WERI-Rb-1 (cell line): ENCODE data around the gene YIPF6.
A peak's percentile ranks its signal among the peaks of the same experiment; 100 is the strongest.

Experiments
- DNase-seq: peaks from one replicate; pipeline ENCODE4 v3.0.0-alpha.2; 2020
- H3K27ac ChIP-seq: fragments of 250-450 bp; sonication (Bioruptor Pico); 2 replicates; pipeline ENCODE4 v1.5.1; 2020; ENCODE audit warnings: mild to moderate bottlenecking, moderate library complexity
- H3K27me3 ChIP-seq: fragments of 250-450 bp; sonication (Bioruptor Pico); 2 replicates; pipeline ENCODE4 v1.5.1; 2021; ENCODE audit warnings: mild to moderate bottlenecking, low read depth, moderate library complexity; ENCODE audit not compliant: insufficient read depth, severe bottlenecking
- H3K36me3 ChIP-seq: fragments of 250-450 bp; sonication (Bioruptor Pico); 2 replicates; pipeline ENCODE4 v1.5.1; 2020; ENCODE audit warnings: mild to moderate bottlenecking, moderate library complexity
- H3K4me3 ChIP-seq: 2 replicates; pipeline ENCODE4 v1.5.1; 2011; ENCODE audit warnings: low read depth, mild to moderate bottlenecking, control low read depth, low read length
- H3K9me3 ChIP-seq: fragments of 250-450 bp; sonication (Bioruptor Pico); 2 replicates; pipeline ENCODE4 v1.5.1; 2021; ENCODE audit warnings: mild to moderate bottlenecking, moderate library complexity; ENCODE audit not compliant: severe bottlenecking
- TF ChIP-seq, protein P1 (sequence below): IDR thresholded peaks from 2 replicates; pipeline ENCODE4 v1.5.1; 2011; ENCODE audit warnings: low read depth, mild to moderate bottlenecking, control low read depth, inconsistent platforms, low read length

The YIPF6 gene

DNA sequence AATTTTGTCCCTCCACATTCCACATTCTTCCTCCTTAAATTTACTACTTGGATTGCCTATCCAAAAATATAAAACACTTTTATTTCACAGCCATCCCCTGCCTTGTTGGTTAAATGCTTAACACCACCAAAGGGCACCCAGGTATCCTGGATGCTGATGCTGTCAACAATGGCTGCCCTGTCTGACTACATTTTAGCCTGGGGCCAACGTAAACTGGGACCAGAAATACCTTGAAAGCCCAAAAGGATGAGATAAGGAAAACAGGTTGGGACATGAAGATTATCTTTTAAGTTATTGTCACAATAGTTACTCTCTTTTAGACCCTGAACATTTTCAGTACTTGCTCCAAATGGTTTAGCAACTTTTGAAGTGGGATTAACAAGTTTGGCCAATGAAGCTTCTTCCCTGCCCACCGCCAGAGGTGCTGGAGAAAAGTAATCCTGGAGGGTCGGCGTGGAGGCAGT is 775 bp upstream of the YIPF6 start:
- no peak for DNase-seq
- Histone ChIP-seq H3K9me3 (no peaks in the 10 kb centered on the region), H3K36me3 (no peaks in the 10 kb centered on the region; the same call in none of the 2 replicates), H3K4me3 (peak overlapping the region; percentile 58), H3K27me3 (peaks cover 6% of the 10 kb centered on the region), H3K27ac (peak overlapping the region; percentile 93)
- TF ChIP-seq, protein P1, sequence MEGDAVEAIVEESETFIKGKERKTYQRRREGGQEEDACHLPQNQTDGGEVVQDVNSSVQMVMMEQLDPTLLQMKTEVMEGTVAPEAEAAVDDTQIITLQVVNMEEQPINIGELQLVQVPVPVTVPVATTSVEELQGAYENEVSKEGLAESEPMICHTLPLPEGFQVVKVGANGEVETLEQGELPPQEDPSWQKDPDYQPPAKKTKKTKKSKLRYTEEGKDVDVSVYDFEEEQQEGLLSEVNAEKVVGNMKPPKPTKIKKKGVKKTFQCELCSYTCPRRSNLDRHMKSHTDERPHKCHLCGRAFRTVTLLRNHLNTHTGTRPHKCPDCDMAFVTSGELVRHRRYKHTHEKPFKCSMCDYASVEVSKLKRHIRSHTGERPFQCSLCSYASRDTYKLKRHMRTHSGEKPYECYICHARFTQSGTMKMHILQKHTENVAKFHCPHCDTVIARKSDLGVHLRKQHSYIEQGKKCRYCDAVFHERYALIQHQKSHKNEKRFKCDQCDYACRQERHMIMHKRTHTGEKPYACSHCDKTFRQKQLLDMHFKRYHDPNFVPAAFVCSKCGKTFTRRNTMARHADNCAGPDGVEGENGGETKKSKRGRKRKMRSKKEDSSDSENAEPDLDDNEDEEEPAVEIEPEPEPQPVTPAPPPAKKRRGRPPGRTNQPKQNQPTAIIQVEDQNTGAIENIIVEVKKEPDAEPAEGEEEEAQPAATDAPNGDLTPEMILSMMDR = 0 out of 2 replicates have a peak, but pooled peaks have one; percentile 2

DNA sequence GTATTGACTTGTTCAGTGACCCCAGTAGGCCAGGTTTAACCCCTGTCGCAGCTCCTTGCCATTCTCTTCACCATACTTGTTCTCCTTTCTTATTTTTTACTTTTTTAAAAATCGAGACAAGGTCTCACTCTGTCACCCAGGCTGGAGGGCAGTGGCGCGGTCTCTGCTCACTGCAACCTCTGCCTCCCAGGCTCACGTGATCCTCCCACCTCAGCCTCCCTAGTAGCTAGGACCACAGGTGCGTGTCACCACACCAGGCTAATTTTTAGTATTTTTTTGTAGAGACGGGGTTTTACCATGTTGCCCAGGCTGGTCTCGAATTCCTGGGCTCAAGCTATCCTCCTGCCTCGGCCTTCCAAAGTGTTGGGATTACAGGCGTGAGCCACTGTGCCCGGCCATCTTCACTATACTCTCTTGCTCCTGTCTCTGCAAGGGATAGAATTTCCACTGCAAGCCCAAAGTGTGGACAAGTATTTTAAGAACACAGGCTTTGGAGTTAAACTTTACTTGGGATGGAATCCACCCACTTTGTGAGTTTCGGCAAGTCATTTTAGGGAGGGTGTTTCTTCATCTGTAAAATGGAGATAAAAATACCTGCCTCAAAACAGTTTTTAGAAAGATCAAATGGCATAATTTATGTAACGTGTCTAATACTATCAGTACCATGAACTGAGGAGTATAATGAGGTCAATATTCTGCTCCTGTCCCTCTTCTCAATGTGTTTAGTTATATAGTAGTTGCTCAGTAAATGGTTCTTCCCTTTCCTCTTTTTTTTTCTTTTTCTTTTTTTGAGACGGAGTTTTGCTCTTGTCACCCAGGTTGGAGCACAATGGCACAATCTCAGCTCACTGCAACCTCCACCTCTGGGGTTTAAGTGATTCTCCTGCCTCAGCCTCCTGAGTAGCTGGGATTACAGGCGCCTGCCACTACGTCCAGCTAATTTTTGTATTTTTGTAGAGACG is 973 bp downstream of the YIPF6 start:
- TF ChIP-seq, protein P1 = no peak
- no peak for DNase-seq
- H3K27ac ChIP-seq = peak overlapping the region; percentile 93

DNA sequence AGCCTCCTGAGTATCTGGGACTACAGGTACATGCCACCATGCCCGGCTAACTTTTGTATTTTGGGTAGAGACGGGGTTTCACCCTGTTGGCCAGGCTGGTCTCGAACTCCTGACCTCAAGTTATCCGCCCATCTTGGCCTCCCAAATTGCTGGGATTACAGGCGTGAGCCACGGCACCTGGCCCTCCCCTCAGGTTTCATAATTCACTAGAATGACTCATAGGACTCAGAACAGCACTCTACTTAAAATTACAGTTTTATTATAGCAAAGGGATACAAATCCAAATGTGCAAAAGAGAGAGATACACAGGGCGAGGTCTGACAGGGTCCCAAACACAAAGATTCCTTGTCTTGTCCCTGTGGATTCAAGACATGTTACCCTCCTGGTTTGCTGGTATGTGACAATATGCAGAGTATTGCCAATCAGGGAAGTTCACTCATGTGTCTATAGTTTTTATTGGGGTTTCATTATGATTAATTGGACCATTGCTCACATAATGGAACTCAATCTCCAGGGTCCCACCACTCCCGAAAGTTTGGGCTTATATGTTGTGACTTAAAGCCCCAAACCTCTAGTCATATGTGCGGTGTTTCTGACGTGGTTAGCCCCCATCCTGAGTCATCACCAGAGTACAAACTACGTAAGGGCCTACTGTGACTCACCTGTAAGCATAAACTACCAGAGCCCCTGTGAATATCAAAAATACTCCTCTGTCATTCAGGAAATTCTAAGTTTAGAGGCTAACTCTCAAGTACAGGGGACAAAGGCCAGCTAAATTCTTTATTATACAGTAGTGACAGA is 5.2 kb downstream of the YIPF6 start:
- TF ChIP-seq, protein P1 = no peak
- no peak for DNase-seq
- Histone ChIP-seq H3K4me3 (no peak overlapping the region), H3K27me3 (peaks cover 6% of the 10 kb centered on the region), H3K27ac (no peak overlapping the region), H3K36me3 (no peaks in the 10 kb centered on the region; the same call in none of the 2 replicates), H3K9me3 (no peaks in the 10 kb centered on the region)

More for the DNA sequence above, 973 bp downstream of the YIPF6 start:
- peaks cover 6% of the 10 kb centered on the region for H3K27me3 ChIP-seq
- H3K4me3 ChIP-seq = peak overlapping the region; percentile 58
- H3K9me3 ChIP-seq = no peaks in the 10 kb centered on the region
- no peaks in the 10 kb centered on the region; the same call in none of the 2 replicates for H3K36me3 ChIP-seq

DNA sequence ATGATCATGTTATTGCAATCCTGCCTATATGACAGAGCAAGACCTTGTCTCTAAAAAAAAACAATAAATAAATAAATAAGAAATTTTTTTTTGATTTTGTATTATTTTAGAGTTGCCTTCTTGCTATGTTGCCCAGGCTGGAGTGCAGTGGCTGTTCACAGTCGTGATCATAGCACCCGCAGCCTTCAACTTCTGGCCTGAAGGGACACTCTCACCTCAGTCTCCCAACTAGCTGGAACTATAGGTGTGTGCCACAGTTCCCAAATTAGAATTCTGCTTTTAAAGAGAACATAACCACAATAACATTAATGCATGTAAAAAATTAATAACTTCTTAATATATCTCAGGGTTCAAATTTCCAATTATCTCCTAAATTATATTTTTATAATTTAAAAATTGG is 7.8 kb downstream of the YIPF6 start:
- TF ChIP-seq, protein P1 = no peak
- no peaks in the 10 kb centered on the region for H3K9me3 ChIP-seq
- DNase-seq = no peak
- no peak overlapping the region for H3K4me3 ChIP-seq
- peaks cover 3% of the 10 kb centered on the region; the same call in 1 of the 2 replicates for H3K36me3 ChIP-seq
- H3K27me3 ChIP-seq = no peaks in the 10 kb centered on the region
- no peak overlapping the region for H3K27ac ChIP-seq

DNA sequence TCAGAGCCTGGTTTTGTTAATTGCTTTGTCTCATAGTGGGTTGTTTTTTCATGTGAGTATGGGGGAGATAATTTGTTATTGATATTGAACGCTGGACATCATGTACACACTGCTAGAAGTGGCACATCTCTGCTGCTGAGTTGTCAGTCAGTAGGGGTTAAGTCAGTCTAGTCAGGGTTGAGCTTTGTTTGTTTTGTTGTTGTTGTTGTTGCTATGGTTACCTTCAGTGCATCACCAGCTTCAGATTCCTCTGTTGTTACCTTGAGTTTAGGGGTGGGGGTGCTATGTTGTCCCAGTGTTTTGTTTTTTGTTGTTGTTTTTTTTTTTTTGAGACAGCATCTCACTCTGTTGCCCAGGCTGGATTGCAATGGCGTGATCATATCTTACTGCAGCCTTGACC is 9.9 kb downstream of the YIPF6 start:
- Histone ChIP-seq H3K36me3 (peaks cover 5% of the 10 kb centered on the region; the same call in 1 of the 2 replicates), H3K9me3 (no peaks in the 10 kb centered on the region), H3K27me3 (no peaks in the 10 kb centered on the region), H3K4me3 (no peak overlapping the region), H3K27ac (no peak overlapping the region)
- TF ChIP-seq, protein P1 = no peak
- no peak for DNase-seq
